ENCODE data around the gene LRBA.

The LRBA gene

GRCh38 chr4:150328496-150328895, 686.6 kb downstream of the LRBA start:
- no peak overlapping the region for H3K4me3 ChIP-seq (ENCODE audit: low read depth, low read length)
- no peak for DNase-seq (ENCODE audit: low read depth)
- no peak for TF ChIP-seq CTCF (conservative IDR thresholded peaks at IDR 0.05; ENCODE audit: low read depth, low read length)

GRCh38 chr4:150327262-150327780, 687.8 kb downstream of the LRBA start:
- no peak overlapping the region for H3K4me3 ChIP-seq (ENCODE audit: low read depth, low read length)
- no peak for DNase-seq (ENCODE audit: low read depth)
- TF ChIP-seq CTCF (conservative IDR thresholded peaks at IDR 0.05; ENCODE audit: low read depth, low read length) = no peak

DNA sequence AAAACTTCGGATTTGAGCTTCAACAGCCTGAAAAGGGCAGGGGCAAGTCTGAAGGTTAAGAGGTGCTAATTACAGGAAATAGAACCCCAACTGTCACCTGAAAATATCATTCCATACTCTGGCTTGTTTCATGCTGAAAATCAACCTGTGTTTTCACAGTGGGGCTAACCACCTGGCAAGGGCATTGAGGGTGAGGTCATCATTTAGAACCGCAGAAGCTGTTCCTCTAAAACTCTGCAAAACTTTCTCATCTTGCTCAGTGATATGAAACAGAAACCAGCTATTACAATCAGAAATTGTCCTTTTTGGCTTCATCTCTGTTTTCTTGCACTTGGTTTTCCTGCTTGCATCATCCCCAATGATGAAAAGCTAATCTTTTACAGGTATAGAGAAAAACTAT, 689.2 kb downstream of the LRBA start:
- no peak for TF ChIP-seq CTCF (conservative IDR thresholded peaks at IDR 0.05; ENCODE audit: low read depth, low read length)
- no peak for DNase-seq (ENCODE audit: low read depth)
- H3K4me3 ChIP-seq (ENCODE audit: low read depth, low read length) = no peak overlapping the region

DNA sequence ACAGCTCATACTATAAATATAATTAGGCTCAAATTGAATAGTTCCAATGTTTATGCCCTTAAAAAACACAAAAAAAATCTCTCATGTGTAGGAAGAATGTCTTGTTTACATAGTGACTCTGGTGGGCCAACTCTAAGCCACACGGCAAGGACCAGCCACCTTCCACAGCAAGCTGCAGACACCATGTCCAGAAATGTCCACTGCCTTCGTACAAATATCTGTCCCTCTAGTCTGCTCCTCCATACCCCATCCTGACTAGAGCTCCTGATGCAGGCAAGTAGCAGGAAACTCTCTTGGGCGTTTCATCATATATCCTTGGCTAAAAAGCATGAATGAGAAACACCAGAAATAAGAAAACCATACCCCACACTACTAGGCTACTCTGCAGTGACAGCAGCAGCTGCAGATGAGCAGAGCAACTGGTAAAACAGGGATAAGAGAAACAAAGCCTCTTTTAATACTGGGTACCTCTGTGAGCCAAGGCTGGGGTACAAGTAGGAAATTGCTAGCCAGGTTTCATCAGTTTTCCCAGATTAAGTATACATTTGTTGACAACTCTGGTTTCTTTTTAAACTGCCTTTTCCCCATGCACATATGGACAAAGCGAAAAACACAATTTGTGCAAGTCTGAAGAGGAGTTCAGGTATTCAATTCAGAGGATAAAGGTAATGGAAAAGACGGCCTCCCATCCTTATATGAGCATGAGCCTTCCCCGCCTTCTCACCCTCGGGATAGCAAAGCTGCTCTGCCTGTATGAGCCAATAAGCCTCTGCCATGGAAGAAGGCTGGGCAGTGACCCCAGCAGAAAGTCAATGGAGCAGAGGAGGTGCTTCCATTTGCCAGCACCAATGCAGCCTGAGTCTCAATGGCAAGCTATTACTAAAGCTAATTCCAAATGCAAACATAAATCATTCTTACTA, 691.4 kb downstream of the LRBA start:
- TF ChIP-seq CTCF (conservative IDR thresholded peaks at IDR 0.05; ENCODE audit: low read depth, low read length) = no peak
- no peak overlapping the region for H3K4me3 ChIP-seq (ENCODE audit: low read depth, low read length)
- no peak for DNase-seq (ENCODE audit: low read depth)

DNA sequence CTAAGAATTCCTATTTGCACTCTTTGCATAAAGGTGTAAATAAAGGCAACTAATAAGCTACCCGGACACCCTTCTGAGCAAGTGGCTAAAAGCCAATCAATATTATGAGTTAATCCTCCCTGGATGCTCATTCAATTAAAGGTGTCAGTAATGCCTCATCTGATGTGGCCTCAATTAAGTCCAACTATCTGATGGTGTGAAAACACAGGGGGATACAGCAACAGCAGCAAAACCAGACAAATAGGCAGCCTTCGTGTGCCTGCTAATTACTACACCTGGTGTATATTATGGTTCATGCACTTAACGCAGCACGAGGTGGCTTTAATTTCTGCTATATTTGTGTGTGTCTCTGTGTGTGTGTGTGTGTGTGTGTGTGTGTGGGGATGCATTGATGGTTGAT, 692.4 kb downstream of the LRBA start:
- no peak overlapping the region for H3K4me3 ChIP-seq (ENCODE audit: low read depth, low read length)
- no peak for TF ChIP-seq CTCF (conservative IDR thresholded peaks at IDR 0.05; ENCODE audit: low read depth, low read length)
- no peak for DNase-seq (ENCODE audit: low read depth)

GRCh38 chr4:150321113-150321512, 694.0 kb downstream of the LRBA start:
- TF ChIP-seq CTCF (conservative IDR thresholded peaks at IDR 0.05; ENCODE audit: low read depth, low read length) = no peak
- DNase-seq (ENCODE audit: low read depth) = no peak
- H3K4me3 ChIP-seq (ENCODE audit: low read depth, low read length) = no peak overlapping the region

DNA sequence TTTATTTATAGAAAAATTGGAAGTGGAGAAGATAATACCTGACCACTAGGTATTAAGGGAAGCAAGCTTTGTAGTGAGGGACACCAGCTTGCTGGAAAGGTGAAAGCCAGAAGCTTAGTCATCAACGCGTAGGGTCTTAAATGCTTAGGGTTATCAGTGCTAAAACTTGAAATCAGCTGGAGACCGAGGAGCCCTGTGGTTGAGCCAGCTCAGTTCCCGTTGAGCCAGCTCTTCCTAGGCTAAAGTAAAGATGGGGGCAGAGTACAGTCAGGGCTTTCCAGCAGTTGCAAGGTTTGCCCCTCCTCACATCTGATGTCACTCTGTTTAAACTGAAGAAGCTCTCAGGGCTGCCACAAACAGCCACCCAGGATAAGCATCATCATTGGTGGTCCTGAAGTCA, 696.1 kb downstream of the LRBA start:
- H3K4me3 ChIP-seq (ENCODE audit: low read depth, low read length) = no peak overlapping the region
- no peak for DNase-seq (ENCODE audit: low read depth)
- TF ChIP-seq CTCF (conservative IDR thresholded peaks at IDR 0.05; ENCODE audit: low read depth, low read length) = no peak

Data from choroid plexus epithelial cell (primary cell).